HG03571 (cell line): ENCODE results near the gene HGF.

ENCODE experiments used
- ATAC-seq: cut with Tn5 transposase; IDR thresholded peaks from one replicate; pipeline ENCODE4 v1.9.1; 2021; ENCODE audit not compliant: unreplicated experiment

HGF gene

GRCh38 chr7:81687062-81687461 lies 82.8 kb downstream of the HGF start:
- ATAC-seq = no peak

DNA sequence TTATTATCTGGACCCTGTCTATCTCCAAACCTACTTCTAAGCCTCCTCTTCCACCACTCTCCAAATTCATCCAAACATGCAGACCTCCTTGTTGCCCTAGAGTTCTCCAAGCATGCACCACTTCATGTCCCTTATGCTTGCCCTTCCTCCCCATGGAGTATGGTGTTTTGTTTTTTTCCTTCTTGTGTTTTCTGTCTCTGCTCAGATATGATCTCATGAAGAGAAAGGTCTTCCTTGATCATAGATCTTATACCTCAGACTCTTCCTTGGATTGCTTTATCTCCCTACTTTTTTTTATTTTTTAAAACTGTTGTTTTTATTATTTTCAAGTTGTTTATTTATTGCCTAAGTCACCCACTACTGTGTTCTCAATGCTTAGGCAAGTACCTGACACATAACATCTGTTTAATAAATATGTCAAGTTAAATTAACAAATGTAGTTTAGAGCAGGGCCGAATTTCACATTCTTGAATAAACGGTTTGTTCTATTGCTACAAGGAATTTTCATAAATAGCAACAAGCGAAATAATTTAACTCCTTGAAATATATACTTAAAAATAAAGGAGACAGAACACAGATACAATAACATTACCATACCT lies 84.5 kb downstream of the HGF start:
- no peak for ATAC-seq

DNA sequence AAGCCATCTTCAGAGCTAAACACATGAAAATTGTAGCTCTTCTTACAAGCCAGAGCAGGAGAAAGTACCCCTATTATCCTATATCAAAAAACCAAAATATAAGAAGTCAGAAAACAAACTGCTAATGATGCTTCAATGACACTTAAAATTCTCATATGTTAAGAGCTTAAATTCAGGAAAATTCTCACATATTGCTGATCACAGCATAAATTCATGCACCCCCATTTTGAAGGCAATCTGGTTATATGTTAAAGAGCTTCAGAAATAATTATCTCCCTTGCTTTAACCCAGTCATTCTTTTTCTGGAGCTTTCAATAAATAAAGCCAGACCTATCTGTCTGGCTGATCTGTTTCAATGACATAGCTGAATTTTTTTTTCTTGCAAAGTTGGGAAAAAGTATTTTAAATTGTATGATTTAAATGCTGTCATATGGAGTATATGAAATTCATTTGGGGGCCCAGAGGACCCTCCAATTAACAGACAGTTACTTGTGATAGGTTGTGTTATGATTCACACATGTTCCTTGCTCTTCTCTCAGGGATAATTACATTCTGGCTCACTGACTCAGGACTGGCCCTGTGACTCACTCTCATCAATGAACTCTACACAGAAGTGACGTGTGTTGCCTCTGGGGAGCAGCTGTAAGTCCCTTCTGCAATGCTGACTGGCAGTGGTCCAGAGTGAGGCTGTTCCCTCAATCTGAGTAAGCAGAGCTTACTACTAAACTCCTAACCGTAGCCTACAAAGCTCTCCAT lies 85.2 kb downstream of the HGF start:
- ATAC-seq = peak; percentile 92

DNA sequence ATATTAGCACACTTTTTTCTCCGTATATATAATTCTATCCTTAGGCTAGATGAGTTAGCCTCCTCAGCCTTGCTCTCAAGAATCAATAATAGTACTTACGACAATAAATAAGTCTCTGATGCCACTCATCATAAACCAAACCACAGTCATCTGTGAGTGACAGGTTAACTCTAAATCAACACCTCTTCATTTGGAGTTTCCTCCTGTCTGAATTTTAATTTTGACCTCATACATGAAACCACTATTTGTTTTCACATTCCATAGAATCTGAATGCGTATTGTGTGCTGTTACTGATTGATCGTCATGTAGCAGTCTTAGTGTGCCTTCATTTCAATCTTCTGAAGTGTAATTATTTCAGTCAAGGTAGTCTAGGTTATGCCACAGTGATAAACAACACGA lies 85.8 kb downstream of the HGF start:
- ATAC-seq = no peak

DNA sequence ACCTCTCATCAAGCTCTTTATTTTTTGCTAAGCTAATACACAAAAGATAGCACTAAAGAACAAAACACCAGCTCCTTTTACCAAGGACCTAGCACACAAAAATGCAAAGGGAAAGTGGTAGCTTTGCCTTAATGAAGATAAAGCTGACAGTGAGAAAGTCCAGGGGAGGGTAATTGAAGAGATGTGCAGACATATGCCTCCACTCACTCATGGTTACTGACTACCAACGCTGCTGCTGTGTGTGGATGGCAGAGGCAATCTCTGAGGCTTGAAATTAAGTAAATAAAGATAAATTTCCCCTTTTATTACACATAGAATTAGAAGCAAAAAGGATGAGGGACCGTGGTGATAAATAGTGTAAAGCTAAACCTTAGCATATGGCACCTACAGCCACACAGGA lies 87.0 kb downstream of the HGF start:
- no peak for ATAC-seq

DNA sequence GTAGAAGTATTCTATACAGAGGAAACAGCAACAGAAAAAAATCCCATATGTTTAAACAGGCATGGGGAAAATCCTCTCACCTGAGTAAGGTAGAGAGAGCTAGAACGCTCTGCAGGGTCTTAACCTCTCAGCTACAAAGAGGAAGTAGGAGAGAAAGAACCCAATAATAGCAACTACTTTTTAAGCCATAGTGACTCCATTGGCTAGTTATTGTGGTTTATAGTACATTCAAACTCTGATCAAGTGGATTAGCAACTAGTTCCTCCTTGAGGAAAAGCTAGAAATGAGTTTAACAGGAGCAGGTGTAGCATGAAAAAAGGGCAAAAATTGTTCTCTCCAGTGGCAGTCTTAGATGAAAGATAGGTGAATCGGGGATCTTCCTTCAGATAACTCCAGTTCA lies 89.7 kb downstream of the HGF start:
- no peak for ATAC-seq

DNA sequence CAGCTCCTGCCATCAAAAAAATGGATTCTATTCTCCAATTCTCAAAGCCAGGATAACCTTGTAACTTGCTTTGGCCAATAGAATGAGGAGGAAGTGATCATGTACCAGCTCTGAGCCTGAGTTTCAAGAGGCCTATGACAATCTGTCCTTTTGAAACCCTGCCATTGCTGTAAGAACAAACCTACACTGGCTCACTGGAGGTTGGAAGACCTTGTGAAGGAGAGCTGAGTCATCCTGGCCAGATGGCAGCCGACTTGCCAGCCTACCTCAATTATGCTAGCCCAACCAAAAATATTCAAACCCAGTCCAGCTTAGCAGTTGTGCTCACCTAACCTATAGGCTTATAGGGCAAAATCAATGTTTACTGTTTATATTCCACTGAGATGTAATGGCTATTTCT lies 93.0 kb downstream of the HGF start:
- no peak for ATAC-seq

- ATAC-seq = no peak
Observed at GRCh38 chr7:81676105-81676811, 93.6 kb downstream of the HGF start.

- ATAC-seq = no peak
Observed at GRCh38 chr7:81674431-81674830, 95.4 kb downstream of the HGF start.

GRCh38 chr7:81672872-81673271 lies 97.0 kb downstream of the HGF start:
- ATAC-seq = no peak

GRCh38 chr7:81669476-81670105 lies 100.3 kb downstream of the HGF start:
- ATAC-seq = no peak

GRCh38 chr7:81666209-81666608 lies 103.6 kb downstream of the HGF start:
- ATAC-seq = no peak

DNA sequence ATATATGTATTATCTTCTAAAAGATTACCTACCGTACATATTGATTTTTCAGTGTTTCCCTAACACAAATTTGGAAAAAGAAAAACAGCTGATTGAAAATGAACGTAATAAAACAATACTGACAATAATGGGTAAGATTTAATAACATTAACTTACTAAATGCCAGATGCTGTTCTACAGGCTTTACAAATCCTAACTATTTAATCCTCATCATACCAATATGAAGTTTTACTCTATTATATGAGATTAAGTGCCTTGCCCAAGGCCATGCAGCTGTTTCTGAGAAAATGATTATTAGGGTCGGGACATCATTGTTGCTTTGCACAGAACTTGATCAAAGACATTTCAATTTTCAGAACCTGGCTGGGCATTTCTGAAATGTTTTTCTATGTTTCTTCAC lies 104.6 kb downstream of the HGF start:
- ATAC-seq = no peak

DNA sequence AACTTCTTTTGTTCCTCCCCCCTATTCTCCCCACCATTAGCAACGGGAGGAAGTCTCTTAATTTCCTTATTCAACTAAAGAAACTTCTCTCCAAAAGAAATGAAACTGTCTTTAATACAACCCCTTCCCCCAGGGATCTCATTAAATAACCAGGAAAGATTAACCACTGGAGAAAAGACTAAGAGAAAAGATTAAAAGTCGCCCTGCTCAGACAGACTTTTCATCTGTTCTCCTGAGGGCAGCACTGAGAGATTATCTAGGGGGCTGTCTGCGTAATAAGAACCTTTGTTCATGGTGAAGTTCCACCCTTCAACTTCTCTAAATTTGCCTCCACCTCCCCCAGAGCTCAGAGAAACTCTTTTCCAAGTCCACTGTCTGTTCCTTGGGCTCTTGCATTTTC lies 105.5 kb downstream of the HGF start:
- no peak for ATAC-seq

- ATAC-seq = no peak
Observed at GRCh38 chr7:81662531-81662930, 107.3 kb downstream of the HGF start.

GRCh38 chr7:81659697-81660395 lies 110.0 kb downstream of the HGF start:
- ATAC-seq = no peak

- ATAC-seq = no peak
Observed at GRCh38 chr7:81657551-81657950, 112.3 kb downstream of the HGF start.

- no peak for ATAC-seq
Observed at GRCh38 chr7:81655271-81655670, 114.6 kb downstream of the HGF start.

DNA sequence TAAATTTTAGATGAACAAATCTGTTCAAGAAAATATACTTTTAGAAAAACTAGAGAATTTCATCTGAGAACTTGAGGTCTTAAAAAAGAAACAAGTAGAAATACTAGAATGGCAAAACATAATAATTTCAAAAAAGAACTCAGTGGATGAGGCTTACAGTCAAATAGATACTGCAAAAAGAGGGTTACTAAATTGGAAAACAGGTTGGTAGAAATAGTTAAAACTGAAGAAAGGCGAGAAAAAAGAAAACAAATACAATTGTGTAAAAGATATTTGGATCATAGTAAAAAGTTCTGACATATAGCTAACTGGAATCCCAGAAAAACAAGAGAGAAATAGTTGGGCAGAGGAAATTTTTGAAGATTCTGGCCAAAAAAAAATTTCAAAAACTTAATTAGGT lies 117.6 kb downstream of the HGF start:
- no peak for ATAC-seq
